ENCODE results near the gene DUS3L.

DUS3L gene

GRCh38 chr19:5803441-5803751 lies 12.4 kb upstream of the DUS3L start:
- no peak for DNase-seq
- intact Hi-C loops (cut with DNase I) = no loop called here

GRCh38 chr19:5801796-5802619 lies 11.0 kb upstream of the DUS3L start:
- no peak for DNase-seq

GRCh38 chr19:5800361-5801270 lies 9.7 kb upstream of the DUS3L start:
- intact Hi-C loops (cut with DNase I) = no loop called here
- no peak for DNase-seq

More at GRCh38 chr19:5801796-5802619, 11.0 kb upstream of the DUS3L start:
- intact Hi-C loops (cut with DNase I) = no loop called here

GRCh38 chr19:5799247-5800241 lies 8.6 kb upstream of the DUS3L start:
- intact Hi-C loops (cut with DNase I) = no loop called here
- DNase-seq = peak in 1 of 42 donors; percentile 41

- intact Hi-C loops (cut with DNase I) = no loop called here
These were observed 7.3 kb upstream of the DUS3L start for GRCh38 chr19:5798244-5798643.

GRCh38 chr19:5795382-5795919 lies 4.5 kb upstream of the DUS3L start:
- intact Hi-C loops (cut with DNase I) = no loop called here
- DNase-seq = no peak

More at GRCh38 chr19:5798244-5798643, 7.3 kb upstream of the DUS3L start:
- no peak for DNase-seq

GRCh38 chr19:5793188-5793587 lies 2.2 kb upstream of the DUS3L start:
- DNase-seq = no peak
- intact Hi-C loops (cut with DNase I) = no loop called here

- intact Hi-C loops (cut with DNase I) = no loop called here
- DNase-seq = no peak
These were observed 1.3 kb upstream of the DUS3L start for GRCh38 chr19:5792224-5792623.

- no peak for DNase-seq
- intact Hi-C loops (cut with DNase I) = loop anchor here (2.0 kb wide), 1 partner anchor 113 kb away; the partner anchor contains the start of gene NDUFA11
These were observed 941 bp downstream of the DUS3L start for GRCh38 chr19:5789886-5790558.

GRCh38 chr19:5789351-5789761 lies 1.6 kb downstream of the DUS3L start:
- no peak for DNase-seq
- intact Hi-C loops (cut with DNase I) = no loop called here

GRCh38 chr19:5788422-5788821 lies 2.5 kb downstream of the DUS3L start:
- intact Hi-C loops (cut with DNase I) = no loop called here

GRCh38 chr19:5787409-5788182 lies 3.4 kb downstream of the DUS3L start:
- no peak for DNase-seq
- intact Hi-C loops (cut with DNase I) = no loop called here

More at GRCh38 chr19:5788422-5788821, 2.5 kb downstream of the DUS3L start:
- no peak for DNase-seq

GRCh38 chr19:5786593-5787408 lies 4.2 kb downstream of the DUS3L start:
- intact Hi-C loops (cut with DNase I) = no loop called here
- DNase-seq = no peak

GRCh38 chr19:5785423-5785822 lies 5.5 kb downstream of the DUS3L start:
- intact Hi-C loops (cut with DNase I) = no loop called here
- DNase-seq = no peak

GRCh38 chr19:5784581-5785147 lies 6.3 kb downstream of the DUS3L start, which contains the start of gene PRR22:
Gene PRR22, minus strand, starts transcription at chr19:5784746. Its CDS starts 86 bp downstream, at chr19:5784660.
- intact Hi-C loops (cut with DNase I) = no loop called here
- no peak for DNase-seq

Measured in head of caudate nucleus (tissue), 42 donors.